ENCODE measurements around the gene GLIPR2.

DNA sequence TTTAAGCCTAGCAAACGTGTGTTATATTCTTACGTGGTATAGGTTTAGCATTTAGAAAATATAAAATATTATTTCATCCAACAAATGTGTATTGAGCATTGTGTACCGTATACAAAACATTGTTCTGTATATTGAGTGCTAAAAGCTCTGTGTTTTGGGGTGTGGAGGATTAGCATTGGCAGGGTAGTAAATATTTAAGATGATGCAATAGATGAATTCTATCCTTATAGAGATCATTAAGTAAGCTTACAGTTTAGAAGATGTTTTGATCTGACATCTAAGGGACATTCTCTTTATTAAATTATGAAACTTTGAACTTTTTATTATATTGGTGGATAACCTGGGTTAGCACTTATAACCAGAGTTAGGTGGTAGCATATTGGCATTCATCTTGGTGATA lies 48.5 kb upstream of the GLIPR2 start:
- TF ChIP-seq POLR2AphosphoS5 (IDR thresholded peaks at IDR 0.05; ENCODE audit: low read depth, low read length): no peak
- TF ChIP-seq, protein P1, sequence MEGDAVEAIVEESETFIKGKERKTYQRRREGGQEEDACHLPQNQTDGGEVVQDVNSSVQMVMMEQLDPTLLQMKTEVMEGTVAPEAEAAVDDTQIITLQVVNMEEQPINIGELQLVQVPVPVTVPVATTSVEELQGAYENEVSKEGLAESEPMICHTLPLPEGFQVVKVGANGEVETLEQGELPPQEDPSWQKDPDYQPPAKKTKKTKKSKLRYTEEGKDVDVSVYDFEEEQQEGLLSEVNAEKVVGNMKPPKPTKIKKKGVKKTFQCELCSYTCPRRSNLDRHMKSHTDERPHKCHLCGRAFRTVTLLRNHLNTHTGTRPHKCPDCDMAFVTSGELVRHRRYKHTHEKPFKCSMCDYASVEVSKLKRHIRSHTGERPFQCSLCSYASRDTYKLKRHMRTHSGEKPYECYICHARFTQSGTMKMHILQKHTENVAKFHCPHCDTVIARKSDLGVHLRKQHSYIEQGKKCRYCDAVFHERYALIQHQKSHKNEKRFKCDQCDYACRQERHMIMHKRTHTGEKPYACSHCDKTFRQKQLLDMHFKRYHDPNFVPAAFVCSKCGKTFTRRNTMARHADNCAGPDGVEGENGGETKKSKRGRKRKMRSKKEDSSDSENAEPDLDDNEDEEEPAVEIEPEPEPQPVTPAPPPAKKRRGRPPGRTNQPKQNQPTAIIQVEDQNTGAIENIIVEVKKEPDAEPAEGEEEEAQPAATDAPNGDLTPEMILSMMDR (IDR thresholded peaks at IDR 0.05): no peak

All from SK-N-SH (cell line).